Uterus (tissue), 2 donors: ENCODE measurements around the gene PSMA8.

Source experiments
- CTCF ChIP-seq, 4 experiments: fragments of 200-600 bp in 2 of 4; fragments of 450-650 bp in 2 of 4; sonication (generic) in 2 of 4; IDR thresholded peaks; one replicate each; pipeline ENCODE4 v1.5.1; 2016 to 2019; ENCODE audit warnings: antibody characterized with exemption in 4 of 4, mild to moderate bottlenecking in 2 of 4, moderate library complexity in 1 of 4
- POLR2A ChIP-seq, 2 donors: fragments of 450-650 bp; IDR thresholded peaks; one replicate each; pipeline ENCODE4 v1.6.1; 2016; ENCODE audit warnings: antibody characterized with exemption in 2 of 2, mild to moderate bottlenecking in 1 of 2, moderate library complexity in 1 of 2

GRCh38 chr18:26085056-26085455 is 48.6 kb upstream of the PSMA8 start:
- no peak for TF ChIP-seq CTCF (IDR thresholded peaks at IDR 0.05)
- no peak for TF ChIP-seq POLR2A (IDR thresholded peaks at IDR 0.05)
